Stimulated activated CD4-positive, alpha-beta T cell treated with anti-CD3 and anti-CD28 coated beads, Interleukin-4, amount 100 ng/mL, for 4 hours (primary cell): Measurements from ENCODE around the gene UBIAD1.
"Not testable (repeated sequence)": the region's sequence is repeated elsewhere in the genome, so short reads cannot be mapped to it uniquely, and the experiment has no call there.

ENCODE experiments used
- DNase-seq, 2 experiments: peaks; one replicate each; pipeline ENCODE4 v3.0.0-alpha.2; 2020

UBIAD1 gene

DNA sequence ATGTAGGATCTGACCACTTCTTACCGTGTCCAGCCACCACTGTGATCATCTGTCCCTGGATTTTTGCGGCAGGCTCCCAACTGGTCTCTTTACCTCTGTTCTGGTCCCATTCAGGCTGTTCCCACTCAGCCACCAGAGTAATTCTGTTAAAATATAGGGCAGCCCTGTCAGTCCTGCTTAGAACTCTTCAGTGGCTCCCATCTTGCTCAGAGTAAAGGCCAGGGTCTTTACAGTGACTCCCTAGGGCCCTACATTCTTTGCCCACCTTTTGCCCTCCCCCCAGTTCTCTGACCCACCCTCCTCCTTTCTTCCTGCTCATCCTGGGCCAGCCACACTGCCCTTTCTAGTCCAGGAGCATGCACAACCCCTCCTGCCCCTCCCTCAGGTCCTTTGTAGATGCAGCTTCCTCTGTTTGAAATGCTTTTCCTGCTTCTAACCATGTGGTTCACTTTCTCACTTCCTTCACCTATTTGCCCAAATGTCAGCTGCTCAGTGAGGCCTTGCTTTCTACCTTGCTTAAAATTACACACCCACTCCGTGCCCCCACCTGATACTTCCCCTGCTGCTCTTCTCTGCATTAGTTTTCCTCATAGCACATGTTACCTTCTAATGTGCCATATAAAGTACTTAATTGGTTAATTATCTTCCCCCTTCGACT is 7.8 kb downstream of the UBIAD1 start:
- DNase-seq = peak in 1 of 2 experiments; percentile 2

DNA sequence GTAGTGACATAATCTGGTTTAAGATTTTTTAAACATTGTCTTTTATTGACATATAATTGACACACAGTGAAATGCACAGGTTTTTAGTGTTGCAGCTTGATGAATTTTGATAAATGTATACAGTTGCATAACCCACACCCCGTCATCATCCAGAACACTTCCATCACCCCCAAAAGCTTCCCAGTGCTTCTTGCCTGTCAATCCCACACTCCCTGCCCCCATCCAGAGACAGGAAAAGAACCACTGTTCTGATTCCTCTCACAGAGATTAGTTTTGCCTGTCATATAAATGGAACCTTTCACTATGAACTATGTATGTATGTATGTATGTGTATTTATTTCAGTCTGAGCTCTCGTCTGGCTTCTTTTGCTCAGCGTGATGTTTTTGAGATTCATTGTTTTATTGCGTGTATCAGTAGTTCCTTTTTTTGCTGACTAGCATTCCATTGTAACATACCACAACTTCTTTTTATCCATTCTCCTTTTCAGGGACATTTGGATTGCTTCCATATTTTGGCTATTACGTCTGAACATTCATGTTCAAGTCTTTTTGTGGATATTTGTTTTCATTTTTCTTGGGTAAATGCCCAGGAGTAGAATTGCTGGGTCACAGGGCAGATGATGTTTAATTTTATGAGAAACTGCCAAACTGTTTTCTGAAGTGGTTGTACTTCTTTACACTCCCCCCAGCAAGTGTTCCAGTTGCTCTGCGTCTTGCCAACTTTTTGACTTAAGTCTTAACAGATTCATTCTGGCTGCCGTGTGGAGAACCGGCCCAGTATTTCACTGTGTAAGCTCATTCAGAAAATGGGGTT is 8.7 kb downstream of the UBIAD1 start:
- DNase-seq = no peak

- DNase-seq = no peak
Observed at GRCh38 chr1:11283151-11283550, 10.2 kb downstream of the UBIAD1 start.

- DNase-seq = no peak
Observed at GRCh38 chr1:11284784-11285183, 11.8 kb downstream of the UBIAD1 start.

DNA sequence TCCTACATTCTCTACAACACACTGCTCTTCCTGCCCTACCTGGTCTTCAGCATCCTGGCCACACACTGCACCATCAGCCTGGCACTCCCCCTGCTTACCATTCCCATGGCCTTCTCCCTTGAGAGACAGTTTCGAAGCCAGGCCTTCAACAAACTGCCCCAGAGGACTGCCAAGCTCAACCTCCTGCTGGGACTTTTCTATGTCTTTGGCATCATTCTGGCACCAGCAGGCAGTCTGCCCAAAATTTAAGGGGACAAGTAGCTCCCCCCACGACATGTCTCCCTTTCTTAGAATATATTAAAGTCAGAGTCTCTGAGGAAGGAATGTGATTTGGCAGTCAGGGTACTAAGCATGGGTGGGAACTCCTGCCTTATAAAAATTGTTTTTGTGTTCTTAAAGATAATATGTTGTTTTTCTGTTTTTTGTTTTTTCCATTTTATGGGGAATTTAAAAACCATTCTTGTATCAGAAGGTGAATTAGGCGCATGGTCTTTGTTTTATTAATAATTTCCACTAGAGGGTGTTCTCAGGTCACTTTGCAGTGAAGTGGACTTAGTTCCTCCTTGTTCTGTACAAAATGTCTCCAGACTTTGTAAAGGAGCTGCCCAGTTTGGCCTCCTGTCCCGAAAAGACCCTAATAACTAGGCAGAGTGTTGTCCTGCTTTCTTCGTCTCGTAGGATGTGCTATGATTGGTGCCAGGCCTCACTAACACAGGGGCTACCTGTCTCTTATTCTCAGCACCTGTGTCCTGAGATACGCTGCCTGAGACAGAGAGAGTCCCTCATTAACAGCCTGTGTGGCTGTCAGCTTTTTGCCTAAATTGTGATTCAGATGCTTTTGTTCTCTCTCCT is 13.1 kb downstream of the UBIAD1 start:
- no peak for DNase-seq

DNA sequence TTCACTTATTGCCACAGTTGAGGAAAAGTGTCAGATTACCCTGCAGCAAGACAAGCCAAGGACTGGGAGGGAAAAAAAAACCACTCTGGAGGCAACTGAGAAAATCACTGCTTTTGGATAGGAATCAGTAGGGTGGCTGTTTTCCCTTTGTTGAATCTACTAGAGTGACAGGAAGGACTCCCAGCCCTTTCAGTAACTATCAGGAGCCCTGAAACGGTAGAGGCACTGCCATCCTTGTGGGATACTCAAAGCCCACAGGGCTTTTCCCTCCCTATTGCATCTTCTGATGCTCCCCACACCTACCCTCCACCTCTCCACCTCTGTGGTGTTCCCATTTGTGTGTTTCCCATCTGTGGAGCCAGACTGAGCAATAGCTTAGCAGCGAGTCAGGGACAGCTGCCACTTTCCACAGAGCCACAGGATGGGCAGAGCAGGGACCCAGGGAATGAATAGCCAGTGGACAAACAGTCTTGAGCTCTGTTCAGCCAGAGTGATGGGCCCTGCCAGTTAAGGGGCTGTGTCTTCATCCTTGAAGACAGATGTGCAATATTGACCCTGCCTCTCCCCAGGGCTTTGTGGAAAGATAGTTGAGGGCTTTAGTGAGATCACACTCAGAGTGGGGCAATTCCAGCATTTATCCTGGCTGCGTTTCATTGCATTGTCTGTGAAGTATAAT is 13.9 kb downstream of the UBIAD1 start:
- DNase-seq = no peak

DNA sequence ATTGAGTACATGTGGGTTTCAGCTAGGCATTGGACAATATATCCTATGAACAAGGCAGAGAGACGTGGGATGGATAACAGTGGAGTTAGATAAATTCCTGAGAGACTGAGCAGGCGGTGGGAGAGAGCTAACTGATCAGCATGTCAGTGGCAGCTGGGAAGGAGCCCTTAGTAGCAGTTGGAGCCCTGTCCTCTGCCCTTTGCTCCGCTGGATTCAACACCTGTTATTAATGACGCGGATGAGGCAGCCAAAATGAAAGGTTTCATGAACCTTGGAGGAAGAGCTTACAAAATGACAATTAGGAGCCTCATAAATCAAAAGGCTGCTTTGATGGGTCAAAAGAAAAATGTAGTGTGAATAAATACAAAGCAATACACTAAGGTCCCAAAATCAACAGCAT is 16.1 kb downstream of the UBIAD1 start:
- DNase-seq = no peak

DNA sequence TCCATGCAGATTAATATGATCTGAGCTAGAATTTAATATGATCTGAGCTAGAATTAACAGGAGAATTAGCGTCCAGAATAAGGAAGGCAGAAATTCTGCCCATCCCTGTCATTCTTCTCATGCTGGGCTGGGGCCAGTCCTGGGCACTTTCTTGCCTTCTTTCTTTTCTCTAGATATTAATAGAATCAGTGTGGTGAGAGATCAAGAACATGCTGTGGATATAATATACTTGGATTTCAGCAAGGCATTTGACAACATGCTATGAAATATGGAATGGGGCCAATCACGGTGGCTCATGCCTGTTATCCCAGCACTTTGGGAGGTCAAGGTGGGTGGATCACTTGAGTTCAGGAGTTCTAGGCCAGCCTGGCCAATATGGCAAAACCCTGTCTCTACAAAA is 18.1 kb downstream of the UBIAD1 start:
- DNase-seq = no peak

GRCh38 chr1:11293856-11294255 is 20.9 kb downstream of the UBIAD1 start:
- DNase-seq = no peak

DNA sequence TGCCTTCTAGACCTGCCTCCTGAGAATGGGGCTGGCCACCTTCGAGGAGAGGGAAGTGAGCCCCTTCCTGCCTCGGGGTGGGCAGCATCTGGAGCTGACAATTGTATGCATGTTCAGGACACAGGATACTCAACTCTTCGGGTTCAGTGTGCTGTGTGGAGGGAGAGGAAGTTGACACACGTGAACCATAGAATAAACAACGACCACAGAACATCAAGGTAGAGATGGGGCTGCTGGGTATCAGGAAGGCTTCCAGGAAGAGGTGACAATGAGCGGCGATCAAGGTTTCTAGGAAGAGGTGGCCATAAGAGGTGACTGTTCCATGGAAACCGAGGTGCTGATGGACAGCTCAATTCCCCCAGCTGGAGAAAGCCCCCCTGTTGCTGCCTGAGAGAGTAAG is 22.0 kb downstream of the UBIAD1 start:
- no peak for DNase-seq

DNA sequence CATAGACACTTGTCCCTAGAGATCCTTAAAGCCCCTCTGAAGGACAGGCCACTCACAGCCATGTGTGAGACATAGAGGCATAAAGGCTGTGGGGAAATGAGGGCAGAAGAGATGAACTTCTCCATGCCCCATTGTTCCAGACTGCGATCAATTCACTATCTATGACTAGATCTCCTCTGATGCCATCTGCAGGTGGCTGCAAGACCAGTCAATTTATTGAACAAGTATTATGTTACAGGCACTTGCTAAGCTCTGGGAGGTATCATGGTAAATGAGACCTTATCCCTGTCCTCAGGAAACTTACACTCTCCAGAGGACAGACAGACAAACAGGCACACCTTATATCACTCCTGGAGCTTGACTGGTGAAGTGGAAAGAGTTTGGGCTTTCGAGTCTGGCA is 22.9 kb downstream of the UBIAD1 start:
- no peak for DNase-seq

DNA sequence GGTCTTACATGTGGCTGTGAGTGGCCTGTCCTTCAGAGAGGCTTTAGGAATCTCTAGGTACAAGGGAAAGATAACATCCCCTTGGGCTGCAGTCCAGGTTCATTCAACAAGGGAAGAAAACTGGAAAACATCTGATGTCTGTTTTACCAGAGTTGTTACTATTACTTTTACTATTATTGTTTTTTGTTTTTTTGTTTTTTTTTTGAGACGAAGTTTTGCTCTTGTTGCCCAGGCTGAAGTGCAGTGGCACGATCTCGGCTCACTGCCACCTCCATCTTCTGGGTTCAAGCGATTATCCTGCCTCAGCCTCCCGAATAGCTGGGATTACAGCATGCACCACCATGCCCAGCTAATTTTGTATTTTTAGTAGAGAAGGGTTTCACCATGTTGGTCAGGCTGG is 24.8 kb downstream of the UBIAD1 start:
- DNase-seq = not testable (repeated sequence)

DNA sequence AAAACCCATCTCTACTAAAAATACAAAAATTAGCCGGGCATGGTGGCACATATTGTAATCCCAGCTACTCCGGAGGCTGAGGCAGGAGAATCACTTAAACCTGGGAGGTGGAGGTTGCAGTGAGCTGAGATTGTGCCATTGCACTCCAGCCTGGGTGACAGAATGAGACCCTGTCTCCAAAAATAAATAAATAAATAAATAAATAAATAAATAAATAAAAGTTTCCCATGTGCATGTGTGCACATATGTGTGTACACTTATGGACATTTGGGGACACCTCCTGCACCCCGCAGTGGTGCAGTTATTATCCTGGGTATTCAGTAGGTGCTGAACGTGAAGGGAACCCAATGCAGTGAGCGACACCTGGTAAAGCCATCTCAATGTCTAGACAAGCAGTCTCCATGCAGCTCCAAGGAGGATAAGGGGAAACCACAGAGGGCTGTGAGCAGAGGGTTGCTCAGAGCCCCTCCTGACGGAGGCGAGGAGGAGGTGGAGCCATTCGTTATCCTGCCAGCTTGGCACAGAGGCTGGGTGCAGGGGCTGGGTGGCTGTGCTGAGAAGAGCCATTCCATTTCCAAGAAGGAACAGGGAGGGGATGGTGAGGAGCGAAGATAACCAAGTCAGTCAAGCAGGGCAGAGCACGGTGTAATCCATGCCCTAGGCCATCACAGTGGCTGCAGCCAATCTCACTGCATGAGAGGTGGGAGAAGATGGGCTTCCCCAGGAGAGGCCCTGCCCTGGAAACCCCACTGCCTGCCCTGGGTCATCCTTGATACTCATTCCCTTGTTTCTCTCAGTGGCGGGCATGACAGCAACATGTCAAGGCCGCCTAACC is 25.6 kb downstream of the UBIAD1 start:
- DNase-seq = no peak

GRCh38 chr1:11299225-11299574 is 26.2 kb downstream of the UBIAD1 start:
- DNase-seq = no peak

GRCh38 chr1:11301601-11302000 is 28.6 kb downstream of the UBIAD1 start:
- DNase-seq = no peak

GRCh38 chr1:11302366-11302765 is 29.4 kb downstream of the UBIAD1 start:
- DNase-seq = no peak

GRCh38 chr1:11305516-11305915 is 32.5 kb downstream of the UBIAD1 start:
- DNase-seq = not testable (repeated sequence)

- DNase-seq = no peak
Observed at GRCh38 chr1:11307852-11308251, 34.9 kb downstream of the UBIAD1 start.

DNA sequence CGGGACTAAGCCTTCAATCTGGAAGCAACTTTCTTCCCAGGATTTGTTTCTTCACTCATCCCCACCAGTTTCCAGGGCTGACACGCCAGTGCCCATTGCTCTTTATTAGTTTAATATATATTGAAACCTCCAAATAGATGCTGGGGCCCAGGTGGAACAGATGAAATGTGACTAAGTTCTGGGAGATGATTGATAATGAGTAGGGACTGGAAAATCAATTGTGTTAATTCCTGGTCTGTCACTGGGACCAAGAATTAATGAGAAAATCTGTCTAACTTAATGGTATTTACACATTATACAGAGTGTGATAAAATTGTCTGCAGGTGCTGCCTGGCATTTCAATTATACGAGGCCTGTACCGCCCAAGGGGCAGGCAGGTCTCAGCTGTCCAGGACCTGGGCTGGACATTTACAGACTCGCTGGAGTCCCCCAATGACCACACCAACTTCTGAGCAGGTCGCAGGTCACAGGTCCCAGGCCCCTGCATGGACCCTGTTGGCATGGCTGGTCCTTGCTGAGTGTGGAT is 35.8 kb downstream of the UBIAD1 start:
- no peak for DNase-seq

- no peak for DNase-seq
Observed at GRCh38 chr1:11309385-11309784, 36.4 kb downstream of the UBIAD1 start.

GRCh38 chr1:11311816-11312755 is 39.1 kb downstream of the UBIAD1 start:
- DNase-seq = no peak
